Measurements from ENCODE around the gene MBOAT1.

The MBOAT1 gene

GRCh38 chr6:20253021-20253420 lies 40.8 kb upstream of the MBOAT1 start:
- Histone ChIP-seq H3K4me3 (ENCODE audit: low read length, poor library complexity, severe bottlenecking) (no peak overlapping the region), H3K27me3 (ENCODE audit: insufficient read depth, low read length, poor library complexity, severe bottlenecking) (no peaks in the 10 kb centered on the region), H3F3A (ENCODE audit: low read depth) (no peaks in the 10 kb centered on the region), H4K20me1 (ENCODE audit: insufficient read depth, low read length, poor library complexity, severe bottlenecking) (no peaks in the 10 kb centered on the region), H3K9me3 (ENCODE audit: insufficient read depth, low read depth, low read length) (no peaks in the 10 kb centered on the region), H3K4me1 (ENCODE audit: insufficient read depth, low read length, poor library complexity, severe bottlenecking) (no peaks in the 10 kb centered on the region), H3K9ac (ENCODE audit: low read depth, low read length, poor library complexity, severe bottlenecking) (no peak overlapping the region), H3K79me2 (ENCODE audit: insufficient read depth, low read length) (no peaks in the 10 kb centered on the region), H3K4me2 (ENCODE audit: low read depth, low read length, poor library complexity, severe bottlenecking) (no peak overlapping the region), H3K9me2 (replicated peaks; ENCODE audit: low read depth, low read length) (no peaks in the 10 kb centered on the region), H3K36me3 (ENCODE audit: insufficient read depth, low read length) (no peaks in the 10 kb centered on the region), H2AFZ (ENCODE audit: low read length) (no peak overlapping the region)
- TF ChIP-seq EZH2phosphoT487 (IDR thresholded peaks at IDR 0.05; ENCODE audit: borderline replicate concordance) (no peak), CTCF (conservative IDR thresholded peaks at IDR 0.05; ENCODE audit: low read length) (no peak)

- H2AFZ ChIP-seq (ENCODE audit: low read length), result no peak overlapping the region
- no peaks in the 10 kb centered on the region for H3K79me2 ChIP-seq (ENCODE audit: insufficient read depth, low read length)
- no peaks in the 10 kb centered on the region for H3K4me1 ChIP-seq (ENCODE audit: insufficient read depth, low read length, poor library complexity, severe bottlenecking)
- no peaks in the 10 kb centered on the region for H3K27me3 ChIP-seq (ENCODE audit: insufficient read depth, low read length, poor library complexity, severe bottlenecking)
- no peaks in the 10 kb centered on the region for H3F3A ChIP-seq (ENCODE audit: low read depth)
- H3K4me3 ChIP-seq (ENCODE audit: low read length, poor library complexity, severe bottlenecking), result no peak overlapping the region
- no peaks in the 10 kb centered on the region for H4K20me1 ChIP-seq (ENCODE audit: insufficient read depth, low read length, poor library complexity, severe bottlenecking)
- H3K4me2 ChIP-seq (ENCODE audit: low read depth, low read length, poor library complexity, severe bottlenecking), result no peak overlapping the region
- no peaks in the 10 kb centered on the region for H3K9me2 ChIP-seq (replicated peaks; ENCODE audit: low read depth, low read length)
- no peaks in the 10 kb centered on the region for H3K9me3 ChIP-seq (ENCODE audit: insufficient read depth, low read depth, low read length)
- TF ChIP-seq EZH2phosphoT487 (IDR thresholded peaks at IDR 0.05; ENCODE audit: borderline replicate concordance) (no peak), CTCF (conservative IDR thresholded peaks at IDR 0.05; ENCODE audit: low read length) (no peak)
- H3K36me3 ChIP-seq (ENCODE audit: insufficient read depth, low read length), result no peaks in the 10 kb centered on the region
- no peak overlapping the region for H3K9ac ChIP-seq (ENCODE audit: low read depth, low read length, poor library complexity, severe bottlenecking)
These were observed 40.0 kb upstream of the MBOAT1 start for GRCh38 chr6:20252311-20252710.

GRCh38 chr6:20251525-20251924 lies 39.3 kb upstream of the MBOAT1 start:
- no peak overlapping the region for H2AFZ ChIP-seq (ENCODE audit: low read length)
- H3K9me3 ChIP-seq (ENCODE audit: insufficient read depth, low read depth, low read length), result no peaks in the 10 kb centered on the region
- H3K4me2 ChIP-seq (ENCODE audit: low read depth, low read length, poor library complexity, severe bottlenecking), result no peak overlapping the region
- no peaks in the 10 kb centered on the region for H3K4me1 ChIP-seq (ENCODE audit: insufficient read depth, low read length, poor library complexity, severe bottlenecking)
- no peak overlapping the region for H3K4me3 ChIP-seq (ENCODE audit: low read length, poor library complexity, severe bottlenecking)
- no peaks in the 10 kb centered on the region for H3K36me3 ChIP-seq (ENCODE audit: insufficient read depth, low read length)
- no peaks in the 10 kb centered on the region for H3K27me3 ChIP-seq (ENCODE audit: insufficient read depth, low read length, poor library complexity, severe bottlenecking)
- H3K9ac ChIP-seq (ENCODE audit: low read depth, low read length, poor library complexity, severe bottlenecking), result no peak overlapping the region
- no peaks in the 10 kb centered on the region for H3K79me2 ChIP-seq (ENCODE audit: insufficient read depth, low read length)
- TF ChIP-seq EZH2phosphoT487 (IDR thresholded peaks at IDR 0.05; ENCODE audit: borderline replicate concordance) (no peak), CTCF (conservative IDR thresholded peaks at IDR 0.05; ENCODE audit: low read length) (no peak)
- no peaks in the 10 kb centered on the region for H3F3A ChIP-seq (ENCODE audit: low read depth)
- H3K9me2 ChIP-seq (replicated peaks; ENCODE audit: low read depth, low read length), result no peaks in the 10 kb centered on the region
- no peaks in the 10 kb centered on the region for H4K20me1 ChIP-seq (ENCODE audit: insufficient read depth, low read length, poor library complexity, severe bottlenecking)

Measured in Loucy (cell line).